ENCODE results near the gene AFF3.

Gene AFF3

DNA sequence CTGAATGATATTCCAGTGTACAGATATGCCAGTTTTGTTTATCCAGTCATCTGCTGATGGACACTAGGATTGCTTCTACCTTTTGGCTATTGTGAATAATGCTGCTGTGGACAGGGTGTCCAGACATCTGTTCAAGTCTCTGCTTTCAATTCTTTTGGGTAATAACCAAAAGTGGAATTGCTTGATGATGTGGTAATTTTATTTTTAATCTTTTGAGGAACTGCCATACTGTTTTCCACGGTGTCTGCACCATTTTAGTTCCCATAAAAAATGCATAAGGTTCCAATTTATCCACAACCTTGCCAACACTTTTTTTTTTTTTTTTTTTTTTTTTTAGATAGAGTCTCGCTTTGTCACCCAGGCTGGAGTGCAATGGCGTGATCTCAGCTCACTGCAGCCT is 510.7 kb downstream of the AFF3 start:
- no peak for DNase-seq (ENCODE audit: low read depth)

DNA sequence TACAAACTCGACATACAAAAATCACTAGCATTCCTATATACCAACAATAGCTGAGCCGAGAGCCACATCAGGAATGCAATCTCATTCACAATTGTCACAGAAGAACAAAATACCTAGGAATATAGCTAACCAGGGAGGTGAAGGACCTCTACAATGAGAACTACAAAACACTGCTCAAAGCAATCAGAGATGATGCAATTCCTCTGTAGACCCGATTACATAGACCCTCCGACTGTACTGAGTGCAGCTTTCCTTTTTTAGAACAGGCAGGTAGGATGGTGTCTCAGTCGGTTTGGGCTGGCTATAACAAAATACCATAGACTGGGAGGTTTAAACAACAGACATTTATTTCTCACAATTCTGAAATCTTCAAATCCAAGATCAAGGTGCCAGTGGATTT is 513.1 kb downstream of the AFF3 start:
- DNase-seq (ENCODE audit: low read depth): no peak

DNA sequence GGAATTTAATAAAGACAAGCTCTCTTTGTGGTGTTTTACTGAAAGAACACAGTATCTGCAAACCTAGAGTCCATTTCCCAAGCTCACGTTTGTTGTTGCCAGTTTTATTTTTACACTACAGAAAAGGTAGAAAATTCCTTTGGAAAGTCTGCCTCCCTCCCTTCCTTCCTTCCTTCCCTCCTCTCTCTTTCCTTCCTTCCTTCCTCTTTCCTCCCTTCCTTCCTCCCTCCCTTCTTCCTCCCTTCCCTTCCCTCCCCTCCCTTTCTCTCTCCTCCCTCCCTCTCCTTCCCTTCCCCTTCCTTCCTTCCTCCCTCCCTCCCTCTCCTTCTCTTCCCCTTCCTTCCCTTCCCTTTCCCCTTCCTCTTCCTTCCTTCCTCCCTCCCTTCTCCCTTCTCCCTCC is 516.2 kb downstream of the AFF3 start:
- no peak for DNase-seq (ENCODE audit: low read depth)

DNA sequence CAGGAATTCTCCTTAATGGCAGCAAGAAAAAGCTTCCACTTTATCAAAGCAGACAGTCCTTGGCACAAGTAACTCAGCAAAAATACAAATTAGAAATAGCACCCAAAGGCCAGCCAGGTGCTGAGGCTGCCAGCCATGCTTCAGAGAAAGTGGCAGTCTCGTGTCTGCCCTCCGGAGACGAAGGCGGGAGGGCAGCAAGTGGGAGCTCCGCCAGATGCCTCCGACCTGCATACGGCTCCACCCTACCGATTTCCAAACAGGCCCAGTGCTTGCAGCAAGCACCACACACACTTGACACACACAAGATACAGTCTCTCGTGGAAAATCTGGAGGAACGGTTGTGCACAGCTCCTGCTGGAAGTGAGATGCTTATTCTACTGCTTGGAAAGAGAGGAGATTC is 517.7 kb downstream of the AFF3 start:
- no peak for DNase-seq (ENCODE audit: low read depth)

DNA sequence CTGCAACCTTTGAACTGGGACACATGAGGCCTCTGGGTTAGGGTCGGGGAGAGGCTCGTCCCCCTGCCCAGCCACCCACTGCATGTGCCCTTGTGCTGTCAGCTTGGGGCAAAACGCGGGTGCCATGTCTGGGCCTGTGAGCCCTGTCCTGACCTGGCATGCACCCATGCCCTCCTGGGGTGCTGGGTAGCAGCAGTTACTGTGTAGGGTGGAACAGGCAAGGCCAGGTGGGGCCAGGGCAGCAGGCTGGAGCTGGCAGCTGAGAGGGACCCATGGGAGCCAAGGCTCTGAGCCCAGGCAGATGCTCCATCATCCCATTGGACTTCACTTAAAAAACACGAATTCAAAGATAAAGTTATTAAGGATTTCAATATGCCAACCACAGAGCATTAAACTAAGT is 518.8 kb downstream of the AFF3 start:
- DNase-seq (ENCODE audit: low read depth): no peak

DNA sequence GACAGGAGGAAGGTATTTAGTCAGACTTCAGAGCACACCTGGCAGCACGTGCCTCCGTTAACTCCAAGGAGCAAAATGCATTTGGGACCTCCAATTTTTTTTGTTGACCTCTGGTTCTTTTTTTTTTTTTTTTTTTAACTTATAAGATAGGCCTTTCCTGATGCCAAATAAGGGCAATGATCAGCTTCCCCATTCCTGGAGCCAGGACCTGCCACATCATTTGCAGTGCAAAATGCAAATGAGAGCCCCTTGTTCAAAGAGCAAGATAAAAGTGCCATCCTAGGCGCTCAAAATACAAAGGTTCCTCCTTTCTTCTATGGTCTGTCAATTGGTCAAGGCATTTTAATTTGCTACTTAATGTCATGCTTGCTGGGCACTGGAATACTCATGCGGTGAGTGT is 519.4 kb downstream of the AFF3 start:
- no peak for DNase-seq (ENCODE audit: low read depth)

DNA sequence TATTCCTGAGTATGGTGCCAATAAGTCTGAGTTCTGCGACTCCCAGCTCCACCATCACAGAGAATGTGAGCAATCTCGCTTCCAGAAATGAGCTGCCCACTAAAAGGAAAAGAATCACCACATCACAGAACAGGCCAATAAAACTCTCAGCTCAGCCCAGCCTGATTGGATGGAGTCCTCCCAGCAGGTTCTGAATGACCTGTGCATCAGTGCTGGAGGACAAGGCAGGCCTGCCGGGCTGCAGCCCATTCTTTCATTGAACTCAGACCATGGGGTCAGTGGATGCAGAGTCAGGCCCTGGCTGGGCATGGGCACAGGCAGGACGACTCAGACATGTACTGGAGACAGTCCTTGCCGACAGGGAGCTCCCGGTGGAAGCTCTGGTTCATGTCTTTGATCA is 519.9 kb downstream of the AFF3 start:
- no peak for DNase-seq (ENCODE audit: low read depth)

DNA sequence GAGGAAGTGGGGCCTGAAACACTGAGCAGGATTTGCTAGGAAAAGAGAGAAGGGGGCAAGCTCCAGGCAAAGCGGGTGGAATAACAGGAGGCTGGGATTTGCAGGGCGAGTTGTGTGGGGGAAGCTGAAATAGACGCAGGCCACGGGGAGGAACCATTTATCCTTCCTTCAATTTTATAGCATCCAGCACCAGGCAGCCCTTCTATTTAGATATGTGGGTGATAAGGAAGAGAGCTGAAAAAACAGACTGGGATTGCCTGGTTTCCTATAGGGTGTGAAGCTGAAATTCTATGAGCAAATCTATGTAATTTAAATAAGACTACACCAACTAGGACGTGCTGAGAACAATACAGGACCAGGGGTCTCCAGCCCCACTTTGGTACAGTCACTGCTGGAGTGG is 520.6 kb downstream of the AFF3 start:
- DNase-seq (ENCODE audit: low read depth): no peak

DNA sequence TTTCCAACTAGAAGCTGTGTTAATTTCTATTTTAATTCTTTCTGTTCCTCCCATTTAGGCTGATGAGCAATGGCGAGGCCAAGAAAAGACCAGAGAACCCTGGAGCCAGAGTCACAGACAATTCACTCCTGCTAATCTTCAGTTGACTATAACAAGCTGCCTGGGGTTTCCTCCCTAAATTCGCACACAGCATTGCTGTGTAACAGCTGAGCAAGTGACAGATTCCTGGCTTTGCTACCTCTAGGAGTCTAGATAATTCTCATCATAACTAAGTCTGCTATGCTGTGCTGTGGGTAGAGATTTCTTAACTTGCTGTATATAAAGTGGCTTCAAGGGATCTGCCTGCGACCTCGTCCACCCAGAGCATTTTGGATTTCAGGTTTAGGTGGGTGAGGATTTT is 521.3 kb downstream of the AFF3 start:
- no peak for DNase-seq (ENCODE audit: low read depth)

DNA sequence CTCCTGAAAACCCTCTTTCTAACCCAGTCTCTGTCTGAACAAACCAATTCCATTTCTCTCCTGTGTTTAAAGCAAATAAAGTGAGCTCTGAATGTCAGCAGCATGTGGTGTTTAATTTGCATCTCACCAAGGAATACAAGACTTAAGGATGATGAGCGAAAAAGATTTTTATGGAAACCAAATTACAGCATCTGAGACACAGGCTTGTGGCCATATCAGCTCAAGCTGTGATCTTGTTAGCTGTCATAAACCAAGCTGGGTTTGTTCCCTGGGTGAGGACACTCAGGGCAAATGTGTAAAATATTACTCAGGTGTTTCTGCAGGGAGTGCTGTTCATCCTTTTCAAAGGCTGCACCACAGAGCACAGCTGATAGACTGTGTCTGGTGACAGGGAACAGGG is 523.2 kb downstream of the AFF3 start:
- DNase-seq (ENCODE audit: low read depth): no peak

DNA sequence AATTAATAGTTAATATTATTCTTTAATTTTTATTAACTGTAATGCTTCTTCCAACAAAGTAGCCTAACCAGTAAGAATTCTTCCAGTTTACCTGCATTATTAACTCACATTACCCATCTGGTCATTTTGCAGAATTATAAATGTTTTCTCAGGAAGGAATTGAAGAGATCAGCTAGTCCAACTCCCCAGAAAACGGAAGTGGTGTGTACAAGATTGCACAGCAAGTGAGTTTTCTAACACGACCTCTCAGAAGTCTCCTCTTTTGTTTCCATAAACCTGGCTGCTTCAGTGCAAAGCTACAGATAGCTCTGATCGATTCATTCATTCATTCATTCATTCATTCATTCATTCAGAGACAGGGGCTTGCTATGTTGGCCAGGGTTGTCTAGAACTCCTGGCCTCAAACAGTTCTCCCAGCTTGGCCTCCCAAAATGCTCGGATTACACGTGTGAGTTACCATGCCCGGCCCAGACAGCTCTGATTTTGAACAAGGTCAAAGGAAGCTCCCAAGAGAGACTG is 523.8 kb downstream of the AFF3 start:
- DNase-seq (ENCODE audit: low read depth): no peak

DNA sequence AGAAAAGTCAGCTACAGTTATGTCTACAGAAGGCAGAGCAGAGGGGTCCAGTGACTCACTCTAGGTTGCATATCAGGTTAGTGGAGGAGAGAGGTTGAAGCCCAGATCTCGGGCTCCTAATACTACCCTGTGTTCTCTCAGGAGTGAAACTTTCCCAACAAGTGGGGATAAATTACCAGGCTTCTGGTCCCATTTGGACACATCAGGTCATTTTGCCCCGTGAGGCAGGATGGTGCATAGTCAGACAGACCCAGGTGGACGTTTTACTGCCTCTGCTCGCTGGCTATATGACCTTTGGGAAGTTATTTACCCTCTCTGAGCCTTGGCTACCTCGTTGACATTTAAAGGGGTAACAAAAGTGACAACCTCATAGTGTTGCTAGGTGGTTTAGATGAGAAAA is 524.6 kb downstream of the AFF3 start:
- no peak for DNase-seq (ENCODE audit: low read depth)

DNA sequence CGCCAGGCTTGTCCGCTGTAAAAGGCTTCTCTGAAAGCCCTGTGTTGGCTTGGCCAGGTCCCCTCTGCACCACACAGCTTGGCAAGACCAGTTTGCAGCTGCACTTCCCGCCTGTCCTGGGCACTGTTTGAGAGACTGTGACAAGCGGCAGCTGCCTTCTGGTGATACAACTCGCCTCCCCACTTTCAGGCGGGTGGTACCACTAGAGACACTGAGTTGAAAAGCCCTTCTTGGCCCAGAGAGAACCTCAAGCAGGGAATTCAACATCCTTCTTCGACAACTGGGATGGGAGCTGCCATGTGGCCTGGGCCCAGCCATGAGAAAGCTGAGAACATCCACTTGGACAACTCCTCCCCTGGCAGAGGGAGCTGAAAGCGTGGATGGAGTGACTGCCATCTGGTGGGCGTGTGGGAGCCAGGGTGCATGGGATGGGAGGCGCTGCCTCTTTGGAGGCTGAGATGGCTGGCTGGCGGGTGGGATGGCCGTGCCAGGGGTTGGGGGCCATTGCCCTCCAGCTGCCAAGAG is 527.1 kb downstream of the AFF3 start:
- no peak for DNase-seq (ENCODE audit: low read depth)

DNA sequence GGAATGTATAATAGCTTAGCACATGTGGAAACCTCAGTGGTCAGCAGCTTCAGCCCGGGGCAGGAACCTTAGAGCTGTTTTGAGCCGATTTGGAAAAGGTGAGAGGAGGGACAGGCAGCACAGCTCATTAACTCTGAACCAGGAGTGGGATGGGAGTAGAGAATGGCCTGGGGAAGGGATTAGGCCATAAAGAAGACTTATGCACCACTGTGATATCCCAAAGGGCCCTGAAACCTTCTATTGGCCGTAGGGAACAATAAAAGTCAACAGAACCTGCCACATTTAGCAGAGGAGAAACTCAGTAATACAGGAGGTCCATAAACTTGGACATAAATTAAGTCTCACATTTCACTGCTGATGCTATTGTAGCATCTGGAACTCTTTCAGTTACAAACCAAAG is 528.4 kb downstream of the AFF3 start:
- DNase-seq (ENCODE audit: low read depth): no peak

DNA sequence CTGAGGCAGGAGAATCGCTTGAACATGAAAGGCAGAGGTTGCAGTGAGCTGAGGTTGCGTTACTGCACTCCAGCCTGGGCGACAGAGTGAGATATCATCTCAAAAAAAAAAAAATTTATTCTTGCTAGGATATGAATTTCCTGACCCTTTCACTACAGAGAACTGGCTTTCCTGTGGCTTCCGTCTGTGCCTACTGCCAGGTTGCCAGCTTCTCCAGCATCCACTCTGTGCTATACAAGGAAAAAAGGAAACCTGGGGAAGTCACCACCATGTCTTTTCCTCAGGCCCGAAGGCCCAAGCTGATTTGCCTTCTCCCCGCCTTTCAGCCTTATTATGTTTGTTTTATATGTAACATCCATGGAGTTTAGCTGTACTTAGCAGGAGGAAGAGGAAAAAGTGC is 530.6 kb downstream of the AFF3 start:
- DNase-seq (ENCODE audit: low read depth): no peak

DNA sequence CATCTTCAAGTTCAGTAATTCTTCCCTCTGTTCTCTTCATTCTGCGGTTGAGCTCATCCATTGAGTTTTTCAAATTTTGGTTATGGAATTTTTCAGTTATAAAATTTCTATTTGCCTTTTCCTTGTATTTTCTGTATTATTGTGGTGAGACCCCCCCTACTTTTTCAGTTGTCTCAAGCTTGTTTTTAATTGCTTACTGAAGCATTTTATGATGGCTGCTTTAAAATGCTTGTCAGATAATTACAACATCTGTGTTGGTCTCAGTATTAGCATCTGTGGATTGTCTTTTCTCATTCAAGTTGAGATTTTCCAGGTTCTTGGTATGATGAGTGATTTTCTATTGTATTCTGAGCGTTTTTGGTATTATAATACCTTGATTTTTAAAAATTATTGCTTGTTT is 531.4 kb downstream of the AFF3 start:
- DNase-seq (ENCODE audit: low read depth): no peak

DNA sequence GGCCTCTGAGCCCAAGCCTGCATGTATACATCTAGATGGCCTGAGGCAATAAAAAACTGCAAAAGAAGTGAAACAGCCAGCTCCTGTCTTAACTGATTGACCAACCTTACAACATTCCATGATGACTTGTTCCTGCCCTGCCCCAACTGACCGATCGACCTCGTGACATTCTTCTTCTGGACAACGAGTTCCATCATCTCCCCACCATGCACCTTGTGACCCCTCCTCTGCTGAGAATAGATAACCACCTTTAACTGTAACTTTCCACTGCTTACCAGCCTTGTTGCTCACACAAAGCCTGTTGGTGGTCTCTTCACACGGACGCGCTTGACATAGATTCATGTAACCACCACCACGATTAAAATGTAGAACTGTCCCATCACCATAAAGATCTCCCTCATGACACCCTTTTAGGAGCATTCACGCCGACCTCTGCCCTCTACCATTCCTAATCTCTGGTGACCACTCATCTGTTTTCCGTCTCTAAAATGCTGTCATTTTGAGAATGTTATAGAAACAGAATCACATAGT is 532.5 kb downstream of the AFF3 start:
- DNase-seq (ENCODE audit: low read depth): no peak

DNA sequence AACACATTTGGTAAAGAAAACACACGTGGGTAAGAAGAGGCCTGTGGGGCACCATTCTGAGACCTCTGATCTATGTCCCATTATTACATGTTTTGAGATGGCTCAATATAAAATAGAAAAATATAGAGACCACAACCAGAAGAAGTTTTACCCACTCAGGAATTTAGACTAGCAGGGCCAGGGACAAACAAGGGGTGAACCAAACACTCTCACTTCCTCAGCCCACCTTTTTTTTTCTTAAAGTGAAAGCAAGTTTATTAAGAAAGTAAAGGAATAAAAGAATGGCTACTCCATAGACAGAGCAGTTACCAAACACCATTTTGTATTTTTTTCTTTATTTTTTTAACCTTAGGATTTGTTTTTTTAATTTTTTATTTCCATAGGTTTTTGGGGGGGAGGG is 533.5 kb downstream of the AFF3 start:
- no peak for DNase-seq (ENCODE audit: low read depth)

DNA sequence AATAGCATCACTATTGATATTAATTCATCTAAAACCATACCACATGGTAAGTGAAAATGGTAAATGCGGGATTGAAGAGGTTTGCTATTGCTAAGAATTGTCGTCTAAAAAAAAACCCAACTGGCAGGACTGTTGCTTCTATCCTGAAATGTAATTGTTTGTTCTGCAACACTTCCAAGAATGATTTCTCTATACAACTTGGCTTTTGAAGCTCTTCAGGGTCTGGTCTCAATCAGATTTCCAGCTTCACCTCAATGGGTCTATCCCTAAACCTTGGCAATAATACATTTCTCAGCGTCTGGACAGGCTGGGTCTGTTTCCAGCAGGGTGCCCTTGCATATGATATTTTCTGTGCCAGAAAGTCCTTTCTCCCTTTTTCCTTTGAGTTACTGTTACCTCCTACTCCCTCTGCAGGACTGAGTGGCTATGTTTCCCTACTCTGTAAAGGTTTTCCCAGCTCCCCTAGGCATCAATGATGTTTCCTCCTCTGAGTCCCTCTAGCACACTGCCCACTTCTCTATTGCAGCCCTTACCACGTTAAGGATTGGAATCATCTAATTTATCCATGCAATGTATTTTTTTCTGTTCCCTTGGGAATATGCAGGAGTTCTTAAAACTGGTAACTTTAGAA is 534.4 kb downstream of the AFF3 start:
- no peak for DNase-seq (ENCODE audit: low read depth)

DNA sequence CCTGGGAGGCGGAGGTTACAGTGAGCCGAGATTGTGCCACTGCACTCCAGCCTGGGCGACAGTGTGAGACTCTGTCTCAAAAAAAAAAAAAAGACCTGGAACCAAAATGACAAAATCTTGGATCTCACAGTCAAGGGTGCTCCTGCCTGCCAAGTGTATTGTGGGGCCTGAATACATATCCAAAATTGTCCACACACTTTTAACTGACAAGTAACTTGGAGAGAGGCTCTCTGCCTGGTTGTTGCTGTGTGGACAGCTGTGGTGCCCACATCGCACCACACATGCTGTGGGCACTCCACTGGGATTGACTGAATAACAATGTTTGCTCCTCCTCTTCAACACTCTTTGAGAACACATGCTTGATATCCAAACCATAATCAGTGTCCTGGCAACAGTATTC is 534.9 kb downstream of the AFF3 start:
- no peak for DNase-seq (ENCODE audit: low read depth)

DNA sequence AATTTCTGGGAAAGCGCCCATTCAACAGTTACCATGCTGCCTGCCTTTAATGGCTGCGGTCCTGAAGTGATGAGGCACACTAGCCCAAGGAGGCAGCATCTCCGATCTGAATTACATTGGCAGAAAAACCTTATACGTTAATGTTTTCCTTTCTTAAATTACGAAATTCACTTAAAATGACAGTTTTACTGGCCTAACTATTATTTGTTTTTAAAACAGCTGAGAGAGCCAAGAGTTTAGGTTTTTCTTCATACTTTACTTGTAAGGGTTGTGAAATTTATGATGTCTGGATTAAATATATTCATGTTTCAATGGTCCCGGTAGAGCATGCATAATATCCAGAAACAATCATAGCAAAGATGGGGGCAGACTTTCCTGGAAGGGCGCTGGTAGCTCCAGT is 537.4 kb downstream of the AFF3 start:
- DNase-seq (ENCODE audit: low read depth): no peak

DNA sequence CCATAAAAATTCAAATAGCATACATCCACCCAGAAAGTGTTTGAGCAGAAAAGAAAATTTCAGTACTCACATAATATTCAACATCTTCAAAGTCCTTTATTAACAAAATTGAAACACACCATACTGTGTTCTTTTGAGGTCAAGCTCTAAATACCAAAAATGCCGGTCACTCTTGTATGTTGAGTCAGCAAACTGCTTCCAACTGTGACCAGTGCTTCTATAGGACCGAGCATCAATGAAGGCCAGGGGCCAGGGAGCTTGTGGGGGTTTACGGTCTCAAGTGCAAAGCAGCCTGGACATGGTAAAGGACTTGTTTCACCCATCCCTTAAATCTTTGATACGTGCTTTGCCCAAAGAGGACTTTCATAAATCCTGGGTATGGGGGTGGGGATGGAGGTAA is 539.9 kb downstream of the AFF3 start:
- DNase-seq (ENCODE audit: low read depth): no peak

DNA sequence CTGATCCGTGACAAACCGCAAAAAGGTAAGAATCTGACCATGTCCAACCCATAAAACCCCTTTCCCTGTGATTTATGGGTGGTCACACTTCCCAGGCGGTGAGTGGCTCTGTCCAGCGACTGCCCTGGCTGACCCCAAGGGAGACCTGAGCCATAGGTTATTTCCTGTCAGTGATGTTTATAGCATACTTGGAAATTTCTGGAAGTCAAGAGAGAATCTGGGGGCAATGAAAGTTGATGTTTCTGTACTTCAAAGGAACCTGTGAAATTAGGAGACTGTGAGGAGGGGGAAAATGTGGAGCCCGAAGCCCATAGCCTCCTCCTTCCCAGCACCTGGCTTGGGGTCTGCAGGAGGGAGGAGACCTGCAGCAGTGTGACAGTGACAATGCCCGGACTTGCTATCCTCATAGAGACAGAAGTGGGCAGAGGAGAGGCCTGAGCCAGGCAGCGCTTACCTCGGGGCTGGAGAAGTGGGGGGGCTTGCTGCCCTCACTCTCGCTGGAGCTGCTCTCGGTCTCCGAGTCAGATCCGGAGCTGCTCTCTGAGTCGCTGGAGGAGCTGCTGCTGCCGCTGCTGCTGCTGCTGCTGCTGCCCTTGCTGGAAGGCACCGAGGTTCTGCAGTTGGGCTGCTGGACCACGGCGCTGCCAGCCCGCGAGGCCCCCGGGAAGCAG is 541.3 kb downstream of the AFF3 start:
- DNase-seq (ENCODE audit: low read depth): no peak

DNA sequence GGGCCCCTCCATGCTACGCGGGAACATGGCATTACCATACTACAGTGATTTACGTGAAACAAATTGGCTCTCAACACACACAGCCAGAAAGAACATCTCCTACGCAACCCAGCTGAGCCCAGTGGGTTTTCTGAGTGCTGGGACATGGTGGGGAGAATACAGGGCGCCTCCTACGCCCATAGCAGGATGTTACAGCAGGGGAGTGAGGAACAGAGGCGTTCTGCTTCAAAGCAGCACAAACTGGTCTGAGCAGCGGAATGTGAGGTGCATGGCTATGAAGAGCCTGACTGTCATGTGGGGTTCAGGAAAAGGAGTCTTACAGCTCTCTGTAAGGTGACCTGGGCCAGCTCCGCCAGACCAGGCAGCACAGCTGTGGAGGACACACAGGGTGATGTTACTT is 543.9 kb downstream of the AFF3 start:
- DNase-seq (ENCODE audit: low read depth): no peak
